Measurements from ENCODE around the gene CHRND.

The CHRND gene

DNA sequence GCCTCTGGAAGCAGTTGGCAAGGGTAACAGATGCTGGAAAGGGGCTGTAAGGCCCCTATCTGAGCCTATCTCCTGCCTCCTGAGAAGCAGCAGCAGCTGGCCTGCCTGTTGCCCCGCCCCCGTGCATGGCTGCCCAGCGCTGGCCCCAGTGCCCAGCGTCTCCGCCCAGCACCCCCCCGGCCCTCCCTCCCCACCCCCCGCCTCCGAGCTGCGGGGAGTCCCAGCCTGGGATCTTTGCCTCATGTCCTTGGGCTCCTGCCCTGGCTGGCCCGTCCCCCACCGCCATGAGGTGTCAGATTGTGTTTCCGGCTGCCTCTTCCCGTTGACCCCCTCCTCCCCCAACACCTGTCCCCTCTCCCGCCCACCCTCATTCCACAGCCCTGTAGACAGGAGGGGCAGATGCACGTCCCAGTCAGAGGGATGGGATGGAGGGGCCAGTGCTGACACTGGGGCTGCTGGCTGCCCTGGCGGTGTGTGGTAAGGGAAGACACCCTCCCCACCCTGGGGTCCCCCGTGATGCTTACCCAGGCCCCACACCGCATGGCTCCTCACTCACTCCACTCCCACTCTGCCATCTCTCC is at the start of gene CHRND:
TSS of gene CHRND (plus strand) at position 370 of the 581 bp plus-strand sequence. CDS start at position 426, 56 bp downstream.
- DNase-seq (ENCODE audit: low spot score): peak; percentile 32

DNA sequence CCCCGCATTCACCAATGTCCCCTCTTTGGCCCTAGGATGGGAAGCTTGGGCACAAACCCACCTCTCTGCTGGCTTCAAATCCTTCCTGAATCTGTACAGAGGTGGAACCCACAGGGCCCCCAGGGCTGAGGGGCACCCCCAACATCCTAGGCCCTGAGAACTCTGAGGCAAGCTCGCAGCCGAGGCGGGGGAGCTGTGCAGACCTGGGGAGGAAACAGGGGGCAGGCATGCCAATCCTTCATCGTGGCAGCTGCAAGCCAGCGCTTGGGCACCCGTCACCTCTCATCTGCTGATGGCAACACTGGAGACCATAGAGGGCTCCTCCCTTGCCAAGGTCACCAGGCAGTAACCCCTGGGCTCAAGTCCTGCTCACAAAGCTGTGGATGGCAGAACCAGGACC is 49.2 kb upstream of the CHRND start:
- DNase-seq (ENCODE audit: low spot score): no peak

DNA sequence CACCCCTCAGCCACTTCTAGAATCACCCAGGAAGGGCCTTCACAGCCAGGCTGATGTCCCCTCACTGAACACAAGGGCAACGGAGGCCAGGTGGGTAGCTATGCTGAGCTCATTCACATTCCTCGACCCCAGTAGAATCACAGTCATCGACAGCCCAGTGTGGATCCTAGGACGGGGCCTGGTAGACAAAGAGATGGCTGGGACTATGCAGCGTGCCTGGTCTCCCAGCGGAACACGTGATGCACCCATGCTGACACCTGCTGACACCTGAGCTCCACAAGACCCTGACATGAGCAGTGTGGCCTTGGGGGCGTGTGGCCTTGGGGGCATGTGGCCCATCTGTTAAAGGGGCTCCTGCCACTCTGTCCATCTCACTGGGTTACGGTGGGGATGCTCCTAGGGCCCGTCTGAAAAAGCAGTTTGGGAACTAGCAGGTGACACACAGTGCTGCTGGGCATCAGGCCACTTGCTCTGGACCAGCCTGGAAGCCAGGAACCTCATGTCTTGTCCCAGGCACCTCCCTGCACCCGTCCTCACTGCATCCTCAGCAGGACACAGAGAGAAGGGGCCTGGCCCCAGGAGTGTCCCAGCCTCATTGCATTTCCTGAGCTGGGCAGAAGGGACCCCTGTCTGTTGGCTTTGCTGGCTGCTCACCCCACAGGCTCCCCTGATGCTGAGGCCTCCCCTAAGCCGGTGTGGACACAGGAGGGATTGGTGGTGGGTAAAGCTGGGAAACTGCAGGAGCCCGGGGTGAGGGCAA is 48.0 kb upstream of the CHRND start:
- no peak for DNase-seq (ENCODE audit: low spot score)

DNA sequence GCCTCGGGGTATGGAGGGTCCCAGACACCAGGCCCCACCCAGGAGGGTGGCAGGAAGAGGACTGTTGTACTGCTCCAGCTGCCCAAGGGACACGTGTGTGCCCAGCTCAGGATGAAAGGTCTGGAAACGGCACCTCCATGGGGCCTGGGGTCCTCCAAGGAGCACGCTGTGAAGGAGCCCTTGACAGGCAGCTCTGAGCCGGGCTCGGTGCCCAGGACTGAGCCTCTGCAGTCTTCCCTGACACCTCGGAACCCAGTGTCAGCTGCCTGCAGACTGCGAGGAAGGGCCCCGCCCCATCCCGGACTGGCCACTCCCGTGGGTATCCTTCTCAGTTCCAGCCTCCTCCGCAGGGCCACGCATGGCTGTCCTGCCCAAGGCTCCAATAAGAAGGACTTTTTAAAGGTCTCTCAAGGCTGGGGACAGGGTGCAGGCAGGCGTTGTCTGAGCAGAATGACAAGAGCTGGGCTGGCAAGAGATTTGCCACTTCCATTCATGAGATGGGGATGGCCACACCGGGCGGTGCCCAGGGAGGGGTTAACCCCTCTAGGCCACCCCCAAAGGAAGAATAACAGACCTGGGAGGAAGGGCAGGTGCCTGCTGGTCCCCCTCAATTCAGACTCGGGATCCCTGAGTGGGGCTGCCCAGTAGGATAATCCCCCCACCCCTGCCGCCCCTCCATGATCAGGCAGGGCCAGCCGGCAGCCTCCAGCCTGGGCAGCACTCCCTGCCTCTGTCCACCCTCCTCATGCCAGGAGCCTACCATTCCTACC is 47.2 kb upstream of the CHRND start:
- no peak for DNase-seq (ENCODE audit: low spot score)

DNA sequence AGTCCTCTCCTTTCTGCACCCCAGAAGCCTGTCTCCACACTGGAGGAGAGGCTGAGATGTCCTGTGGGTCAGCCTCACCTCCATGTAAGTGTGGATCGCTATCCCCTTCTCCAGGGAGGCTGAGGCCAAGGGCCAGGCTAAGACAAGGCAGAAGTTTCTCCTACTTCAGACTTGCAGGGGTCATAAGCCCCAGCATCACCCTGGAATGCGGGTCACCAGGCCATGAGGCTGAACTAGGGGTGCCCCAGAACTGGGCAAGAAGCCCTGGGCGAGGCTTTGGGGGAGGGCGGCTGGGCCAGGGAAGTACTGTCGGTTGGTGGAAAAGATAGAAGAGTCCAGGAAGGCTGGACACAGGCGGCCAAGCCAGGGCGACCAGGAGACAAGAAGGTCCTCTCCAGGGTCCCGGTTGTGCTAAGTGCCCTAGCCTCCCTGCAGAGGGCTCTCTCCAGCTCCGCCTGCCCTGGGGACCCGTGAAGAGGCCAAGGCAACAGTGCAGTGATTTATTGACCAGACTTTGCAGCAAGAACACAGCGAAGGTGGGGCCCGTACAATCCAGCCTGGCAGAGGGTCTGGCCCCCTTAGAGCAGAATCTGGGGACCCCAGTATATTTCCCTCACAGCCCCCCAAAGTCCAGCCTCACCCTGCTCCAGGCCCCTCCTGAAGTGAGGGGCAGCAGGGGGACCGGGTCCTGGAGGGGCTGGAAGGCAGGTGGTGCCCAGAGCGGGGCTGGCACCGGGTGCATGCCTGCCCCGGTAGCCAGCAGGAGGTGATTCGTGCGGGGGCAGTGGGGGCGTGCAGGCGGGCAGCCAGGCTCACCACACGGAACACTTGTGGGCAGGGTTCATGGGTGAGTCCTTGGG is 46.4 kb upstream of the CHRND start:
- DNase-seq (ENCODE audit: low spot score): no peak

DNA sequence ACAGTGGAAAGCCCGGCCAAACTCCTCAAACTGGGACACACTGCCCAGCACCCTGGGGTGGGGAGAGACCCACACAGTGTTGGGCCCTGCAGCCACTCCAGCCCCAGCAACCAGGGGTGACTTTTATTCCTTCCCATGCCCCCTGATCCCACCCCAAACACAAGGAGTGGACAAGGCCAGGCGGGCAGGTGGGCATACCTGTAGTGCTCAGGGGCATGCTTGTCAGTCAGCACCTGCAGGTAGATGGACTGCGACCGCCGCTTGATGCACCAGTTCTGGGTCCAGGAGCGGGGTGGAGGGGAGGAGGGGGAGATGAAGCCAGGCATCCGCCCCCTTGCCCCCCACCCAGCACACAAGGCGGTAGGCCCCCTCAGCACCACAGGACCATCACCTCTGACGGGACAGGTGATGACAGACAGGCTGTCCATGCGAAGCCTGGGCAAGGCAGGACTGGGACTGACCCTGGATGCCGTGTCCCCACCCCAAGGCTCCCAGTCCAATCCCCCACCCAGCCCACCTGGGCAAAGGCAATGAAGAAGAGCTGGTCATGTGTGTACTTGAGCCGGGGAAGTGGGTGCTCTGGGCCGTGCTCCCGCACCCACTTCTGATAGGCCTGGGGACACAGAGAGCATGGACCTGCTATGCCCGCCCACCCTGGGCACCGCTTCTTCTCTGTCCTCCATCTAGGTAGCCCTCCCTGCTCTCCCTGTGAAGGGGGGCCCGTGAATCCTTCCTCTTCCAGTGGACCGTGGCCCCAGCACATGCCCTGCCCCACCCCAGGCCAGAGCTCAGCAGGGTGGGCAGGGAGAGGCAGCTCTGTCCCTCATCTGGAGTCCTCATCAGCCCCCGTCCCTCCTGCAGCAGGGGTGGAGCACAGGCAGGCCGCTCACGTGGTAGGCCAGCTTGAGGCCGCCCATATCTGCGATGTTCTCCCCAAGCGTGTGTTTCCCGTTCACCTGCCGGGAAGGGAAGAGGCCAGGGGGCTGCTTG is 45.5 kb upstream of the CHRND start:
- no peak for DNase-seq (ENCODE audit: low spot score)

DNA sequence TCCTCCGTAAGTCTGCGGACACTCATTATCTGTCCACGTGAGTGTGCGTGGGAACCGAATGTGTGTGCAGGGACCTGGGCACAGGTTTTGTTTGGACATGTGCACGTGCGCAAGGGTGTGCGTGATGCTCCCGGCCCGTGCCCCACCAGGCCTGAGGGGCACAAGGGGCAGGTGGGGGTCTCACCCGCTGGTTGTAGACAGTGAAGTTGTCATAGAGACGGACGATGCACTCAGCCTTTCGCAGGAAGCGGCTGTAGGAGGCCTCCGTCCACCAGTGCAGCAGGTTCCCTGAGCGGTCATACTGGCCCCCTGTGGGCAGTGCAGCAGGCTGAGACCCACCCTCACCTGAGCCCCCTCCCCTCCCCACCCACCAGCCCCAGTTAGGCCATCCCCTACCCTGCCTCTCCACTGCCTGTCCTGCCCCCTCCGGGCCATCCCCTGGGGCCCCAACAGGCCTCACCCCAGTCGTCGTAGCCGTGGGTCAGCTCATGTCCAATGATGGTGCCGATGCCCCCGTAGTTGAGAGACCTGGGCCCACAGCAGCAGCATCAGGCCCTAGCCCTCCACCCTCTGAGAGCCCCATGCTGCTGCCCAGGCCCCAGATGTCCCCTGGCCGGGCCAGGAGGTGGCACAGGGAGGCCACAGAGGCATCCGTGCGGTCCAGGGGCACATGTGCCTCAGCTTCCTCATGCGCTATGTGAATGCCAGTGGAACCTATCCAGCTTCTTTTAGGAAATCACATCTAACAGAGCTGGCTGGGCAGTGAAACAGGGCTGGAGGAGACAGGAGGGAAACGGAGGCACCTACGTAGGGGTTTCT is 44.4 kb upstream of the CHRND start:
- no peak for DNase-seq (ENCODE audit: low spot score)

DNA sequence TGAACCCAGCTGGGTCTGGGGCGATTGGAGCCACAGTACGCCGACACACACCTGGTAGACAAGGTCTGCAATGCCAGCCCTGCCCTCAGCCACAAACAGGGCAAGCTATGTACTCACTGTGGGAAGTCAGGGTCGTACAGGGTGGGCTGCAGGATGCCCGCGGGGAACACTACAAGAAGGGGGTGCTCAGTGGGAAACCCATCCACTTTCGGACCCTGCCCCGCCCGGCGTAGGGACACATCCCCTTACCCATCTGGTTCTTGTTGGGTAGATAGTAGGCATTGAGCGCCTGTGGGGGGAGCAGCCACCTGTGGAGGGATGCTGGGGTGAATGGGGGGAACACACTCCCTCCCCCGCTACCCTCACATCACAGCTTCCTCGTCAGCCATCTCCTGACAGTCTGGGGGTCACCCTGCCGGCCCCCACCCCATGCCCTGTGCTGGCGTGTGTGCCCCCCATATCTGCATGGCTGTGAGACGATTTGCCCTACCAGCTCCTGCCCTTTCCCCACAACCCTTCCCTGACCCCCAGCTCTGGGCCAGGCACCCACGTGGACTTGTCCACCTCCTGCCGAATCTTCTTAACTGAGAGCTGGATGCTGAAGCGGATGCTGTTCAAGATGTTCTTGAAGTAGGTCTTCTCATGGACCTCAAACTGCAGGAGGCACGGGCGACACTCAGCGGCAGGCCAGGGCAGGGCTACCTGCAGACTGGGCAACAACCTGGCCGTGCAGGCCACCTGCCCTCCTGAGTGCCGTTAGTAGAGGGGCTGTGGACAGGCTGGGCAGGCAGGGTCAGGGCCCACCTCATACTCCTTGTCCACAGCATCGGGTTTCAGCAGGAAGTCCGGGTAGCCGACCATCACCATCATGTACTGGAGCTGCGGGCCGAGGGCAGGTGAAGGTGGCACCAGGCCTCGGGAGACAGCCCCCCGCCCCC is 43.4 kb upstream of the CHRND start:
- no peak for DNase-seq (ENCODE audit: low spot score)

DNA sequence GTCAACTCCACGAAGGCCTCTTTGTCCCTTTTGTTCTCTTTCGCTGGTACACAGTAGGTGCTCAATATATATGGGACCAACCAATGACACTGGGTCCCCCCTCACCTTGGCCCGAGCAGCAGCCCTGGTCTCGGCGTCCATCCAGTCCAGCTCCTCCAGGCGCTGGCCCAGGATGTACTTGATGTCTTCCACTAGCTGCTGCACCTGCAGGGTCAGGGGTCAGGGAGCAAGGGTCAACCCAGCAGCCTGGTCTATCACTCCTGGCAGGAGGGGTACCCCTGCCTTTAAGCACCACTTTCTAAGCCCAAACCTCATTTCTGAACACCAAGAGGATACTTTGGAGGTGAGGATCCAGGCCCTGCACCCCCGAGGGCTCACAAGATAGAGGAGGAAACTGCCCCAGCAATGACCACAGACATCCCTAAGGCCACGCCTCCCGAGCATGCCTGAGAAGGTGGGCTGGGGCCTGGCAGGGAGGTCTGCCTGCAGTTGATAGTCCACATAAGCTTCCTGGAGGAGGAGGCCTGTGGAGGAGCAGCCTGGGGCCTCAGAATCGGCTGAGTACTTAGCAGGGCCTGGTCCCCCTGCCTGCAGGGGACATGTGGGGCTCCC is 42.5 kb upstream of the CHRND start:
- no peak for DNase-seq (ENCODE audit: low spot score)

DNA sequence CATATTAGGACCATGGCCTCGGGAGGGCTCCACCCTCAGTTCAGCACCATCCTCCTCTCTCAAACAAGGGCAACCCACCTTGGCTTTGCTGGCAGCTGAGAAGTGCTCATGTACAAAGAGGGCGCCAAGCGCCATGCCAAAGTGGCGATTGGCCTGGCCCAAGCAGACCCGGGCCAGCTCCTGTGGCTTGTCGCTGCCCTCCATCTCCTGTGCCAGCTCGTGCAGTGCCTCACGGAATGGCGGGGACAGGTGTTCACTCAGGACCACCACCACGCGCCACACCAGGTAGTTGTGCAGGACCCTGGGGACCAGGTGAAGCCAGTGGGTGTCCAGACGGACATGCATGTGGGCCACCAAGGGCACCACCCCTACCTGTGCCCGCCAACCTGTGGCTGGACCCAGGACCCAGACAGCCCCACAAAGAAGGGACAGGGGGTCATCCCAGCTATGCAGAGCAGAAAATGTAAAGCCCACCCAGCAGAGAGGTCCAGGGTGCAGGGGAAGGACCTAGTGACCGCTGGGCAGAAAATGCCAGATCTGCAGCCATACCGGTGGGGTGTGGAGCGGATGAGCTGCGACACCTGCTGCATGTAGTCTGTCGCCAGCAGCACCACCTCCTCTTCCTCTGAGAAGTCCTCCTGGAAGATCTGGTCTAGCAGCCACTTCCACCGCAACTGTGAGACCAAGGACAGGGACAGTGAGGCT is 41.9 kb upstream of the CHRND start:
- no peak for DNase-seq (ENCODE audit: low spot score)

DNA sequence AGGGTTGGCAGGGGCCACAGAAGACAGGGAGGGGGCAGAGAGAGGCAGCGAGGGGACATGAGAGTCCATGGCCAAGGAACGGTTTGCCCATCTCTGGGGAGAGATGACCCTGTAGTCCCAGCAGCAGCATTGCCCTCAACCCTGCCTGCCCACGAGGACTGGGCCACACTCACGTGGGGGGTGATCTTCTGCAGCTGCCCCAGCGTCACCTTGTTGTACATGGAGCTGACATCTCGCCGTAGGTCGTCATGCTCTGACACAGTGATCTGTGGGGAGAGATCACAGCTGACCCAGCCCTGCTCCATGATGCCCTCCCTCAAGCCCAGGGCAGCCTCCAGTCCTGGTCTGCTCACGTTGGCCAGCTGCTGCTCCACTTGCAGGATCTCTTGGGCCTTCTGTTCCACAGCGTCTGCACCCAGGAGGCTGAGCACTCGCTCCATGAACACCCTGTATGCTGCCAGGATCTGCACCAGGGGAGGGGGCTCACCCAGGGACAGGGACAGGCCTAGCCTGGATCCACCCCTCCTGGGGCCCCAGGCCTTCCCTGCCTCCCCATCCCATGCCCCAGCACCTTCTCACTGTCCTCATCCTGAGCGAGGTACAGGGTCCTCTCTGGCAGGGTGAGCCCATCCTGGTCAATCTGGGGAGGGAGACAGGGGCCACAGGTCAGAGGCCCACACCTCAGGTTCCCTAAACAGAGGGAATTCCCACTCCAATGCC is 41.2 kb upstream of the CHRND start:
- no peak for DNase-seq (ENCODE audit: low spot score)

DNA sequence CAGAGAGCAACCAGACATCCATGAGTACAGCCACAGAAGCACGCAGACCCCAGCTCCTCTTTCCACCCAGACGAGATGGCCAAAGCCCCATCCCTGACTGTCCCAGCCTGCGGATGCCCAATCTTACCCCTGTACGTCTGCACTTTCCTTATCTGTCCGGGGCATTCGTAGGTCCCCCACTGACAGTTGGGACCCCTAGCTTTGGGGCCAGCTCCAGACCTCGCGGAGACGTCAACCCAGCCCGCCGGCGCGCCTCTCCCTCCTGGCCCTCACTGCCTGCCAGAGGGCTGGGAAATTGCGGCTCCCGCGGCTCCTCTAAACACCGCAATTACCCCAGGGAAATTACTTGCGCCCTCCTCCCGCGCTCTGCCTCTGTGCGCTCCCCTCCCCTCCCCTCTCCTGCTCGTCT is 40.6 kb upstream of the CHRND start:
- DNase-seq (ENCODE audit: low spot score): no peak

DNA sequence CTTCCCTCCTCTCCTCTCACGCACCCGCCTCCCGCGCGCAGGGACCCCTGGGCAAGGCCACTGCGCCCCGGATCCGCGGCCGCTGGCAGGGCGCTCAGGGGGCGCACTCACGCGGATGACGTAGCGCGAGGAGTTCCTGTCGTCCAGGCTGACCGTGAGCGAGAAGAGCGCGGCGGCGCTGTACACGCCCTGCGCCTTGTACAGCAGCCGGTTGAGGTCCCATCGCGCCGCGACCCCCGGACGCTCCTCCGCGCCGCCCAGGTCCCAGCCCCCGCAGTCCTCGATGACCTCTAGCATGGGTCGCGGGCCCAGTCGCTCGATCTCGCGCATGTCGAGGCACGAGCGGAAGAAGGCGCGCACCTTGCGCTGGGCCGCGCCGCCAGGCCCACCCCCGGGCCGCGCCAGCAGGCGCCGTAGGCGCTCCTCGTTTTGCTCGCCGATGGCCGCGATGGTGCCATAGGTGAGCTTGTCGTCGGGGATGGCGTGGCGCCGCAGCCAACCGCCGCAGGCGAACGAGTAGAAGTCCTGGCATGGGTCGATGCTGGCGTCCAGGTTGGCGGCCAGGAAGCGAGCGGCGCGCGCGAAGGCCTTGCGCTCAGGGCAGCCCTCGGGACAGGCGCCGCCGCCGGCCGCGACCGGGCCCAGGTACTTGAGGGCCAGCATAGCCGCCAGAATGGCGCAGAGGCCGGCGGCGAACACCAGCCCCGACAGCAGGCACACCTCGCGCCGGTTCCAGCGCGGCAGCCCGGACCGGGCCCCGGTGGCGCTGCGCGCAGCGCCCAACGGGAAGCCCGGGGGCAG is 40.0 kb upstream of the CHRND start:
- DNase-seq (ENCODE audit: low spot score): no peak

DNA sequence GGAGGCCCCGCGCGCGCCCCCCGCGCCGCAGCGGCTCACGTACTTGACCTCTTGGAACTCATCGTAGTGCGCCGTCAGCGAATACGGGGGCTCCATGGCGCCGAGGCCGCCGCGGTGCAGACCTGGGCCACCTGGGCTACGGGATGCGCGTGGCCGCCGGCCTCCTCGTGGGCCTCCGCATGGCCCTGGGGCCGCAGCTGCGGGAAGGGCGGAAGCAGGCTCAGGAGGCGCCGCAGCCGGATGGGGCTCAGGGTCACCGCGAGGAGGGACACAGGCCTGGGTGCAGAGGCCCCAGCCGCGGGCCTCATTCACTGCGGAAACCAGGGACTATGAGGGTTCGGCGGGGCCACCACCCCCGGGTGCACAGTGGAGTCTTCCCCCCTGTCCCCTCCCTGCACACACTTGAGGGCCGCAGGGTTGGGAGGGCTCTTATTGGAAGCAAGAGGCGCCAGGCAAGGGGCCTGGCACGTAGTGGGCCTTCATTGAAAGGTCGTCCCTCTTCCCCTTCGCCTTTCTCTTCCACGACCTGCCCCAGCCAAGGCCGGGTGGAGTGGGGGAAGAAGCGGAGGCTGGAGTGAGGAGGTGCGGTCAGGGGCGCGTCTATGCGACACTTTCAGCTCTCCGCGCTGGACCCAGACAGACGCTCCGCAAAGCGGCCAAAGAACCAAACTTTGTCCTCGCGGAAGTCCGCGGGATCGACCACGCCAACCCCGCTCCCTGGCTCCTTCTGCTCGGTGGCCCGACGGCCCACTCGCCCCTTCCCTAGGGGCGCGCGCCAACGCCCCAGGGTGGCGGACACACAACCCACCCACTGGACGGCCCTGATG is 39.2 kb upstream of the CHRND start:
- DNase-seq (ENCODE audit: low spot score): no peak

DNA sequence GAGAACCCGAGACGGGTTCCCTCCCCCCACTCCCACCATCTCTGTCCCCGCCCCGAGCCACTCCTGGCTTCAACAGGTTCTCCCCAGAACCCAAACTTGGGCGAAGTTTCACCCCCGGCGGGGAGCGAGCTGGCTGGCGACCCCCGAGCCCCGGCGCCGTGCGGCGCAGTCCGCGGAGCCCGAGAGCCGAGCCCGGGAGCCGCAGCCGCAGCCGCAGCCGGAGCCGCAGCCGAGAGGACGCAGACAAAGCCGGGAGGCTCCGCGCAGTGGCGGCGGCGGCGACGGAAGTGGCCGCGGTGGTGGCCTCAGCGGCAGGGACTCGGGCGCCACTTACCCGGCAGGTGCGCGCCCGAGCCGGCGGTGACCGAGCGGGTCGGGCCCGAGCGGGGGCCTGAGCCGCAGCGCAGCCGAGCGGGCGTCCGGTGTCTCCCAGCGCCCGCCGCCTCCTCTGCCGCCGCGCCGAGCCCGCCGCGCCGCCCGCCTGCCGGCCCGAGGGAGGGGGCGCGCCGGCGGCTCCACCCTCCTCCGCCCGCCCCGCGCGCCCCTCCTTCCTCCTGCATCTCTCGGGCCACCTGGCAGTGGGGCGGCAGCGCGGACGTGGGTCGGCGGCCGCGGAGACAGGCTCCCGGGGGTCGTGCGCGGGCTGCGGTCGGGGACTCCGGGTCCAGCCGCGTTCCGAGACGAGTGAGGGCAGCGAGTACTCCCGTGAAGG is 38.4 kb upstream of the CHRND start, which contains the start of gene ECEL1:
TSS of gene ECEL1 (minus strand) at position 450 of the 712 bp plus-strand sequence. CDS start 1,181 bp downstream, outside the sequence.
- DNase-seq (ENCODE audit: low spot score): no peak

All from hepatic stellate cell (primary cell).